PC-9 (cell line): ENCODE results near the gene RAB3B.

Source experiments
- EZH2 ChIP-seq: fragments of 200-600 bp; sonication (generic); IDR thresholded peaks from 2 replicates; pipeline ENCODE4 v1.8.0; 2017; ENCODE audit warnings: antibody characterized with exemption, low read depth
- TF ChIP-seq, protein P1 (sequence below): fragments of 200-600 bp; sonication (generic); conservative IDR thresholded peaks from 2 replicates; pipeline ENCODE4 v1.6.1; 2017; ENCODE audit warnings: mixed run types, antibody characterized with exemption, mild to moderate bottlenecking, moderate library complexity

DNA sequence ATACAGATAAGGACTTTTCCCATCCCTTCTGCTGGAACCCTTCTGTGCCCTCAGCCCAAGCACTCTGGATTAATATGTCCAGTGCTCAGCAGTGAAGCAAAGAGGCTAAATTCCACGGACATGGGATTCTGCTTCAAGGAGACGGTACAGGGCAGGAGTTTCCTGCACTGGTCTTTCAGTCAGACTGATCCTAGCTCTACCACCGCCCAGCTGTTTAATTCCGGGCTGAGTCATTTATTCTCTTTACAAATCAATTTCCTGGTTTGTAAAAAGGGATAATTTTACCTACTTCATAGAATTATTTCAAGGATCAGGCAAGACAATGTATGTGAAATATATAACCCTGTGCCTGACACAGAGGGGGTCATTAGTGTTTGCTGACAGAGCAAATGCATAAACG, 70.4 kb downstream of the RAB3B start:
- TF ChIP-seq, protein P1, sequence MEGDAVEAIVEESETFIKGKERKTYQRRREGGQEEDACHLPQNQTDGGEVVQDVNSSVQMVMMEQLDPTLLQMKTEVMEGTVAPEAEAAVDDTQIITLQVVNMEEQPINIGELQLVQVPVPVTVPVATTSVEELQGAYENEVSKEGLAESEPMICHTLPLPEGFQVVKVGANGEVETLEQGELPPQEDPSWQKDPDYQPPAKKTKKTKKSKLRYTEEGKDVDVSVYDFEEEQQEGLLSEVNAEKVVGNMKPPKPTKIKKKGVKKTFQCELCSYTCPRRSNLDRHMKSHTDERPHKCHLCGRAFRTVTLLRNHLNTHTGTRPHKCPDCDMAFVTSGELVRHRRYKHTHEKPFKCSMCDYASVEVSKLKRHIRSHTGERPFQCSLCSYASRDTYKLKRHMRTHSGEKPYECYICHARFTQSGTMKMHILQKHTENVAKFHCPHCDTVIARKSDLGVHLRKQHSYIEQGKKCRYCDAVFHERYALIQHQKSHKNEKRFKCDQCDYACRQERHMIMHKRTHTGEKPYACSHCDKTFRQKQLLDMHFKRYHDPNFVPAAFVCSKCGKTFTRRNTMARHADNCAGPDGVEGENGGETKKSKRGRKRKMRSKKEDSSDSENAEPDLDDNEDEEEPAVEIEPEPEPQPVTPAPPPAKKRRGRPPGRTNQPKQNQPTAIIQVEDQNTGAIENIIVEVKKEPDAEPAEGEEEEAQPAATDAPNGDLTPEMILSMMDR: no peak
- no peak for TF ChIP-seq EZH2
